ENCODE results near the gene PIP5KL1.

- TF ChIP-seq CTCF (conservative IDR thresholded peaks at IDR 0.05; ENCODE audit: low read depth, low read length) (no peak), POLR2A (IDR thresholded peaks at IDR 0.05; ENCODE audit: low read depth, low read length) (no peak), RAD21 (IDR thresholded peaks at IDR 0.05; ENCODE audit: low read length) (no peak), CEBPB (IDR thresholded peaks at IDR 0.05; ENCODE audit: low read depth, low read length) (no peak), RFX5 (IDR thresholded peaks at IDR 0.05; ENCODE audit: low read depth, low read length) (no peak), MAZ (IDR thresholded peaks at IDR 0.05; ENCODE audit: borderline replicate concordance, low read depth, low read length) (no peak)
Measured at GRCh38 chr9:127946728-127947127, 16.2 kb upstream of the PIP5KL1 start.

All from IMR-90 (cell line).